Neural cell (in vitro differentiated cells): ENCODE measurements around the gene PLG.

Source experiments
- CTCF ChIP-seq: fragments of 450-650 bp; IDR thresholded peaks from 2 replicates; pipeline ENCODE4 v1.5.1; 2014; ENCODE audit warnings: antibody characterized with exemption, mild to moderate bottlenecking, moderate library complexity; ENCODE audit not compliant: poor library complexity, severe bottlenecking
- EZH2 ChIP-seq: fragments of 200-600, 300-800 bp; shearing (Covaris generic), sonication (generic); IDR thresholded peaks from 2 replicates; pipeline ENCODE4 v1.6.1; 2014; ENCODE audit warnings: antibody characterized with exemption, low read length, borderline replicate concordance, mild to moderate bottlenecking; ENCODE audit not compliant: insufficient read depth, poor library complexity, severe bottlenecking
- MXI1 ChIP-seq: fragments of 450-650 bp; conservative IDR thresholded peaks from 2 replicates; pipeline ENCODE4 v1.6.1; 2014; ENCODE audit warnings: antibody characterized with exemption, mild to moderate bottlenecking; ENCODE audit not compliant: poor library complexity, severe bottlenecking
- POLR2AphosphoS5 ChIP-seq: IDR thresholded peaks from 2 replicates; pipeline ENCODE4 v1.6.1; 2012
- RAD21 ChIP-seq: fragments of 450-650 bp; conservative IDR thresholded peaks from 2 replicates; pipeline ENCODE4 v1.6.1; 2014; ENCODE audit warnings: antibody characterized with exemption, mild to moderate bottlenecking, moderate library complexity
- TF ChIP-seq, protein P1 (sequence below): IDR thresholded peaks from 2 replicates; pipeline ENCODE4 v1.6.1; 2012; ENCODE audit warnings: borderline replicate concordance

- TF ChIP-seq CTCF (peak; percentile 93), POLR2AphosphoS5 (no peak), MXI1 (peak; percentile 58), EZH2 (no peak), RAD21 (peak; percentile 71)
- TF ChIP-seq, protein P1, sequence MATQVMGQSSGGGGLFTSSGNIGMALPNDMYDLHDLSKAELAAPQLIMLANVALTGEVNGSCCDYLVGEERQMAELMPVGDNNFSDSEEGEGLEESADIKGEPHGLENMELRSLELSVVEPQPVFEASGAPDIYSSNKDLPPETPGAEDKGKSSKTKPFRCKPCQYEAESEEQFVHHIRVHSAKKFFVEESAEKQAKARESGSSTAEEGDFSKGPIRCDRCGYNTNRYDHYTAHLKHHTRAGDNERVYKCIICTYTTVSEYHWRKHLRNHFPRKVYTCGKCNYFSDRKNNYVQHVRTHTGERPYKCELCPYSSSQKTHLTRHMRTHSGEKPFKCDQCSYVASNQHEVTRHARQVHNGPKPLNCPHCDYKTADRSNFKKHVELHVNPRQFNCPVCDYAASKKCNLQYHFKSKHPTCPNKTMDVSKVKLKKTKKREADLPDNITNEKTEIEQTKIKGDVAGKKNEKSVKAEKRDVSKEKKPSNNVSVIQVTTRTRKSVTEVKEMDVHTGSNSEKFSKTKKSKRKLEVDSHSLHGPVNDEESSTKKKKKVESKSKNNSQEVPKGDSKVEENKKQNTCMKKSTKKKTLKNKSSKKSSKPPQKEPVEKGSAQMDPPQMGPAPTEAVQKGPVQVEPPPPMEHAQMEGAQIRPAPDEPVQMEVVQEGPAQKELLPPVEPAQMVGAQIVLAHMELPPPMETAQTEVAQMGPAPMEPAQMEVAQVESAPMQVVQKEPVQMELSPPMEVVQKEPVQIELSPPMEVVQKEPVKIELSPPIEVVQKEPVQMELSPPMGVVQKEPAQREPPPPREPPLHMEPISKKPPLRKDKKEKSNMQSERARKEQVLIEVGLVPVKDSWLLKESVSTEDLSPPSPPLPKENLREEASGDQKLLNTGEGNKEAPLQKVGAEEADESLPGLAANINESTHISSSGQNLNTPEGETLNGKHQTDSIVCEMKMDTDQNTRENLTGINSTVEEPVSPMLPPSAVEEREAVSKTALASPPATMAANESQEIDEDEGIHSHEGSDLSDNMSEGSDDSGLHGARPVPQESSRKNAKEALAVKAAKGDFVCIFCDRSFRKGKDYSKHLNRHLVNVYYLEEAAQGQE = no peak
Observed at GRCh38 chr6:160766989-160767646, 65.1 kb downstream of the PLG start.
